Tibial nerve (tissue), 4 donors: ENCODE results near the gene SLC25A51. TPM values are rescaled to one million over a fixed set of nuclear protein-coding genes. Genes with fewer than 3 reads are reported as not detected.

ENCODE experiments used
- DNase-seq, 2 donors: peaks; one replicate each; pipeline ENCODE4 v3.0.0-alpha.2; 2019; ENCODE audit warnings: low spot score in 2 of 2
- H3K27ac ChIP-seq, 4 donors: fragments of 200-600 bp; sonication (generic) in 3 of 4; one replicate each; pipeline ENCODE4 v1.5.1; 2017 to 2019; ENCODE audit warnings: mild to moderate bottlenecking in 1 of 4
- H3K27me3 ChIP-seq, 2 donors: fragments of 200-600 bp; sonication (generic) in 1 of 2; one replicate each; pipeline versions ENCODE4 v1.5.1 to v1.6.0; 2017 to 2019
- H3K36me3 ChIP-seq, 3 donors: fragments of 200-600 bp; sonication (generic); one replicate each; pipeline ENCODE4 v1.5.1; 2018 to 2019
- H3K4me1 ChIP-seq, 4 donors: fragments of 200-600 bp; sonication (generic) in 3 of 4; one replicate each; pipeline ENCODE4 v1.5.1; 2017 to 2019
- H3K4me3 ChIP-seq, 4 donors: fragments of 200-600 bp; sonication (generic) in 3 of 4; one replicate each; pipeline ENCODE4 v1.5.1; 2017 to 2019; ENCODE audit warnings: mild to moderate bottlenecking in 1 of 4, moderate library complexity in 1 of 4
- H3K9me3 ChIP-seq, 4 donors: fragments of 200-600 bp; sonication (generic) in 3 of 4; one replicate each; pipeline ENCODE4 v1.5.1; 2017 to 2019
- CTCF ChIP-seq, 5 experiments: fragments of 200-600 bp in 3 of 5; fragments of 450-650 bp in 2 of 5; sonication (generic) in 3 of 5; IDR thresholded peaks; one replicate each; pipeline ENCODE4 v1.5.1; 2016 to 2019; ENCODE audit warnings: antibody characterized with exemption in 5 of 5, mild to moderate bottlenecking in 3 of 5, moderate library complexity in 2 of 5
- EP300 ChIP-seq, 2 donors: sonication (generic); formaldehyde crosslinking; IDR thresholded peaks; one replicate each; pipeline ENCODE4 v1.6.1; 2017; ENCODE audit warnings: antibody characterized with exemption in 2 of 2, mild to moderate bottlenecking in 1 of 2
- POLR2A ChIP-seq, 2 donors: fragments of 450-650 bp; IDR thresholded peaks; one replicate each; pipeline ENCODE4 v1.6.1; 2017; ENCODE audit warnings: antibody characterized with exemption in 2 of 2, mild to moderate bottlenecking in 2 of 2, moderate library complexity in 2 of 2
- WGBS, 2 donors: methylation state at CpG; one replicate each; pipeline ENCODE4 v1.1.5; 2018; 5-methylcytosine and 5-hydroxymethylcytosine counted together
- total RNA-seq, 4 donors: library from RNA; depleted of rRNA; stranded (reverse); fragments of >200 nt; gene quantifications; one replicate each; pipeline ENCODE4 v1.1.0, GENCODE V29; 2016

The SLC25A51 gene
- total RNA-seq, 4 donors from 2014 or later = 21.6 to 28.4 (median 25.7) TPM

- Histone ChIP-seq H3K27ac (peak overlapping the region in 2 of 4 donors; percentile 53 to 58), H3K9me3 (no peaks in the 10 kb centered on the region), H3K36me3 (peaks cover 0 to 34% (median 0%) of the 10 kb centered on the region in 3 donors), H3K4me3 (no peak overlapping the region), H3K4me1 (peaks cover 0 to 34% (median 14%) of the 10 kb centered on the region in 4 donors), H3K27me3 (no peaks in the 10 kb centered on the region)
- TF ChIP-seq EP300 (IDR thresholded peaks at IDR 0.05) (no peak), POLR2A (IDR thresholded peaks at IDR 0.05) (no peak), CTCF (IDR thresholded peaks at IDR 0.05) (no peak)
- 38 to 50% methylated on average over 12 of the region's 12 CpGs for WGBS, 2 donors
- DNase-seq = no peak
These were observed 39.7 kb upstream of the SLC25A51 start for GRCh38 chr9:37943345-37944265.

DNA sequence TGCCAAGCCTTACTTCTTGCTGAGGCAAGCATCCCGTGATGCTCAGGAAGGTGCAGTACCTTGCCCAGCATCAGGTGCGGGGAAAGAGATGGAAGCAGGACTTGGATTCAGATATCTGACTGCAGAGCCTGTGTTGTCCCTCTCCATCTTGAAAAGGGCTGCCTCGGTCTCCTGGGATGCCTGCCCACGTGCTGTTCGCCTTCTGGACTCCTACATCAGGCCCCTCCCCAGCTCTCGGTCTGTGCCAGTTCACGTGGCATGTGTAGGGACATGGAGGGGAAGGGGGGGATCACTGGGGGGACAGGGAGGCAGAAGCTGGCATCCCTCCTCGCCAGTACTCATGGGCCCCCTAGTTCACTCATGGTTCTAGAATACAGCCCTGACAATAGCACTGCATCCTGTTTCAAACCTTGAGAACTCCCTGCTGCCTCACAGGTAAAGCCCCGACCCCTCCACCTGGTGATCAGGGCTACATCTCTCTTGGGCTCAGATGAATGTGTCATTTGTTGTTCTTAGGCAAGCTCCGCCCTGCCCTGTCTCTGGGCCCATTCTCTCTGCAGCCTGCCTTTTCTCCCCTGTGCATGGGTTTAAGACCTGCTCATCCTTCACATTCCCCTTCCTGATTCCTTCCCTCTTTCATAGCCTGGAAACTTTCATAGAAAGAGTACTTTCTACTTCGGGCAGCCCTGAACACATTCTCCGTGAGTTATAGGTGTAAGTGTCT is 38.9 kb upstream of the SLC25A51 start:
- Histone ChIP-seq H3K4me1 (peaks cover 0 to 42% (median 19%) of the 10 kb centered on the region in 4 donors), H3K4me3 (no peak overlapping the region), H3K36me3 (peaks cover 0 to 26% (median 0%) of the 10 kb centered on the region in 3 donors), H3K27ac (peak overlapping the region in 2 of 4 donors; percentile 10 to 53), H3K9me3 (no peaks in the 10 kb centered on the region), H3K27me3 (no peaks in the 10 kb centered on the region)
- no peak for TF ChIP-seq CTCF (IDR thresholded peaks at IDR 0.05)
- TF ChIP-seq EP300 (IDR thresholded peaks at IDR 0.05) = no peak
- no peak for TF ChIP-seq POLR2A (IDR thresholded peaks at IDR 0.05)
- no peak for DNase-seq
- WGBS, 2 donors = 78 to 84% methylated on average over 12 of the region's 12 CpGs

DNA sequence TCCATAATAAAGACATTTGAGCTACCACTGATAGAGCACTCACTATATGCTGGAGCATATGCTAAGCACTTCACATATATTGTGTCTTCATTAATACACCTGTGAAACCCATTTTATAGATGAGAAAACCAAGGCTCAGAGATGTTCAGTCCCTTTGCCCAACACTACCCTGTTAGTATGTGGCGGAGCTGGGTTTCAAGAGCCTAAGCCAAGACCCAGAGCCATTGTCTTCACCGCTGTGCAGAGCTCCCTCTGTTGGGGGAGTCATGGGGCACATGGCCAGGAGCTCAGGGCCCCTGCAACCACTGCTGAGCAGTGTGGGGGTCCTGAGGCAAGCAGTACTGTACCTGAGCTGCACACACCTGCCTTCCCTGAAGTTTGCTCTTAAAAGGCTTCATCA is 37.3 kb upstream of the SLC25A51 start:
- TF ChIP-seq CTCF (IDR thresholded peaks at IDR 0.05) (no peak), EP300 (IDR thresholded peaks at IDR 0.05) (no peak), POLR2A (IDR thresholded peaks at IDR 0.05) (no peak)
- no peak for DNase-seq
- H3K27ac ChIP-seq = no peak overlapping the region
- H3K4me1 ChIP-seq = peaks cover 0 to 50% (median 19%) of the 10 kb centered on the region in 4 donors
- WGBS, 2 donors = 100% methylated on average over 2 of the region's 2 CpGs
- no peaks in the 10 kb centered on the region for H3K27me3 ChIP-seq
- no peak overlapping the region for H3K4me3 ChIP-seq
- H3K36me3 ChIP-seq = peaks cover 0 to 11% (median 0%) of the 10 kb centered on the region in 3 donors
- H3K9me3 ChIP-seq = no peaks in the 10 kb centered on the region

DNA sequence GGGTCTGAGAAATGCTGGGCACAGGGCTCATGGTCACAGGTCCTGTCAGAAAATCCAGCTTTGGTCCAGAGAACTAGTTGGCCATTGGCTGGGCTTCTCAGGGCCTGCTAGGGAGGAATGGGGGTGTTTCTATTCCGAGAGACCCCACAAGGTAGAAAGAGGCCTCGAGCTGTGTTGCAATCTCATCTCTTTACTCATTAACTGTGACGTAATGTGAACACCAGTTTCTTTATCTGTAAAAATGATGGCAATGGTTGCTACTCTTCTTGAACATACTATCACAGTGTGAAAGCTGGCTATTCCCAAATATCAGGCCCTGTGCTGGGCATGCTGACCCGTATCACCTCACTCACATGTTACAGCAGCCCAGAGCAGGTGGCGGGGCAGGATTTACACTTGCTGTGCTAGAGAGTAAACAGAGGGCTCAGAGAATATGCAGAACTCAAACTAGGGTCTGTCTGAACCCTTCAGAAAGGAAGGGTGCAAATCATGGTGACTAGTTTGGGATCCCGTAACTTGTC is 35.7 kb upstream of the SLC25A51 start:
- TF ChIP-seq EP300 (IDR thresholded peaks at IDR 0.05) = no peak
- no peak for TF ChIP-seq CTCF (IDR thresholded peaks at IDR 0.05)
- TF ChIP-seq POLR2A (IDR thresholded peaks at IDR 0.05) = no peak
- H3K4me1 ChIP-seq = peaks cover 0 to 44% (median 19%) of the 10 kb centered on the region in 4 donors
- H3K36me3 ChIP-seq = no peaks in the 10 kb centered on the region
- WGBS, 2 donors = 95 to 97% methylated on average over 6 of the region's 6 CpGs
- DNase-seq = no peak
- no peak overlapping the region for H3K27ac ChIP-seq
- no peak overlapping the region for H3K4me3 ChIP-seq
- H3K27me3 ChIP-seq = no peaks in the 10 kb centered on the region
- no peaks in the 10 kb centered on the region for H3K9me3 ChIP-seq
